Gastroesophageal sphincter (tissue), 3 donors: Measurements from ENCODE around the gene EVC2.

Experiments used
- CTCF ChIP-seq, 4 experiments: fragments of 200-600 bp in 2 of 4; fragments of 450-650 bp in 2 of 4; sonication (generic) in 1 of 4; IDR thresholded peaks; one replicate each; pipeline ENCODE4 v1.5.1; 2017 to 2019; ENCODE audit warnings: antibody characterized with exemption in 4 of 4, mild to moderate bottlenecking in 2 of 4, moderate library complexity in 2 of 4
- POLR2A ChIP-seq, 2 donors: fragments of 450-650 bp; IDR thresholded peaks; one replicate each; pipeline ENCODE4 v1.6.1; 2017; ENCODE audit warnings: antibody characterized with exemption in 2 of 2, mild to moderate bottlenecking in 2 of 2, moderate library complexity in 1 of 2

GRCh38 chr4:5757536-5757935 lies 49.2 kb upstream of the EVC2 start:
- TF ChIP-seq CTCF (IDR thresholded peaks at IDR 0.05) (no peak), POLR2A (IDR thresholded peaks at IDR 0.05) (no peak)
